ENCODE results near the gene NEK7.

NEK7 gene

GRCh38 chr1:198346178-198346577, 189.4 kb downstream of the NEK7 start:
- Histone ChIP-seq H3K4me1 (ENCODE audit: insufficient read depth, insufficient read length) (no peaks in the 10 kb centered on the region), H3K9ac (ENCODE audit: insufficient read length, low read depth) (no peak overlapping the region), H3K27me3 (ENCODE audit: insufficient read depth, insufficient read length) (no peaks in the 10 kb centered on the region), H3K4me3 (ENCODE audit: insufficient read length, low read depth) (no peak overlapping the region), H3K36me3 (ENCODE audit: insufficient read depth, insufficient read length, low read length) (no peaks in the 10 kb centered on the region), H3K9me3 (ENCODE audit: insufficient read depth, low read length) (no peaks in the 10 kb centered on the region)
- no peak for TF ChIP-seq ZNF274 (IDR thresholded peaks at IDR 0.05; ENCODE audit: low read depth, low read length)
- TF ChIP-seq YY1 (IDR thresholded peaks at IDR 0.05; ENCODE audit: insufficient read depth, insufficient read length), result no peak
- no peak for TF ChIP-seq SUZ12 (IDR thresholded peaks at IDR 0.05; ENCODE audit: extremely low read depth, insufficient read depth, insufficient read length)
- no peak for DNase-seq (ENCODE audit: low read depth, low spot score)

- no peak for DNase-seq (ENCODE audit: low read depth, low spot score)
- Histone ChIP-seq H3K9me3 (ENCODE audit: insufficient read depth, low read length) (no peaks in the 10 kb centered on the region), H3K36me3 (ENCODE audit: insufficient read depth, insufficient read length, low read length) (no peaks in the 10 kb centered on the region), H3K4me1 (ENCODE audit: insufficient read depth, insufficient read length) (no peaks in the 10 kb centered on the region), H3K27me3 (ENCODE audit: insufficient read depth, insufficient read length) (no peaks in the 10 kb centered on the region), H3K9ac (ENCODE audit: insufficient read length, low read depth) (no peak overlapping the region), H3K4me3 (ENCODE audit: insufficient read length, low read depth) (no peak overlapping the region)
- TF ChIP-seq SUZ12 (IDR thresholded peaks at IDR 0.05; ENCODE audit: extremely low read depth, insufficient read depth, insufficient read length) (no peak), YY1 (IDR thresholded peaks at IDR 0.05; ENCODE audit: insufficient read depth, insufficient read length) (no peak), ZNF274 (IDR thresholded peaks at IDR 0.05; ENCODE audit: low read depth, low read length) (no peak)
Measured at GRCh38 chr1:198350456-198350855, 193.7 kb downstream of the NEK7 start.

- H3K9me3 ChIP-seq (ENCODE audit: insufficient read depth, low read length), result no peaks in the 10 kb centered on the region
- TF ChIP-seq ZNF274 (IDR thresholded peaks at IDR 0.05; ENCODE audit: low read depth, low read length), result no peak
- no peak for TF ChIP-seq YY1 (IDR thresholded peaks at IDR 0.05; ENCODE audit: insufficient read depth, insufficient read length)
- TF ChIP-seq SUZ12 (IDR thresholded peaks at IDR 0.05; ENCODE audit: extremely low read depth, insufficient read depth, insufficient read length), result no peak
- no peak overlapping the region for H3K4me3 ChIP-seq (ENCODE audit: insufficient read length, low read depth)
- DNase-seq (ENCODE audit: low read depth, low spot score), result no peak
- H3K4me1 ChIP-seq (ENCODE audit: insufficient read depth, insufficient read length), result no peaks in the 10 kb centered on the region
- H3K36me3 ChIP-seq (ENCODE audit: insufficient read depth, insufficient read length, low read length), result no peaks in the 10 kb centered on the region
- no peaks in the 10 kb centered on the region for H3K27me3 ChIP-seq (ENCODE audit: insufficient read depth, insufficient read length)
- H3K9ac ChIP-seq (ENCODE audit: insufficient read length, low read depth), result no peak overlapping the region
Measured at GRCh38 chr1:198352975-198353695, 196.3 kb downstream of the NEK7 start.

- no peaks in the 10 kb centered on the region for H3K4me1 ChIP-seq (ENCODE audit: insufficient read depth, insufficient read length)
- no peak overlapping the region for H3K9ac ChIP-seq (ENCODE audit: insufficient read length, low read depth)
- no peaks in the 10 kb centered on the region for H3K36me3 ChIP-seq (ENCODE audit: insufficient read depth, insufficient read length, low read length)
- DNase-seq (ENCODE audit: low read depth, low spot score), result no peak
- H3K9me3 ChIP-seq (ENCODE audit: insufficient read depth, low read length), result no peaks in the 10 kb centered on the region
- TF ChIP-seq YY1 (IDR thresholded peaks at IDR 0.05; ENCODE audit: insufficient read depth, insufficient read length) (no peak), SUZ12 (IDR thresholded peaks at IDR 0.05; ENCODE audit: extremely low read depth, insufficient read depth, insufficient read length) (no peak), ZNF274 (IDR thresholded peaks at IDR 0.05; ENCODE audit: low read depth, low read length) (no peak)
- H3K27me3 ChIP-seq (ENCODE audit: insufficient read depth, insufficient read length), result no peaks in the 10 kb centered on the region
- no peak overlapping the region for H3K4me3 ChIP-seq (ENCODE audit: insufficient read length, low read depth)
Measured at GRCh38 chr1:198357937-198358336, 201.1 kb downstream of the NEK7 start.

- Histone ChIP-seq H3K4me3 (ENCODE audit: insufficient read length, low read depth) (no peak overlapping the region), H3K9me3 (ENCODE audit: insufficient read depth, low read length) (no peaks in the 10 kb centered on the region), H3K9ac (ENCODE audit: insufficient read length, low read depth) (no peak overlapping the region), H3K27me3 (ENCODE audit: insufficient read depth, insufficient read length) (no peaks in the 10 kb centered on the region), H3K4me1 (ENCODE audit: insufficient read depth, insufficient read length) (no peaks in the 10 kb centered on the region), H3K36me3 (ENCODE audit: insufficient read depth, insufficient read length, low read length) (no peaks in the 10 kb centered on the region)
- DNase-seq (ENCODE audit: low read depth, low spot score), result no peak
- TF ChIP-seq ZNF274 (IDR thresholded peaks at IDR 0.05; ENCODE audit: low read depth, low read length), result no peak
- TF ChIP-seq YY1 (IDR thresholded peaks at IDR 0.05; ENCODE audit: insufficient read depth, insufficient read length), result no peak
- no peak for TF ChIP-seq SUZ12 (IDR thresholded peaks at IDR 0.05; ENCODE audit: extremely low read depth, insufficient read depth, insufficient read length)
Measured at GRCh38 chr1:198359024-198359653, 202.3 kb downstream of the NEK7 start.

GRCh38 chr1:198360208-198360729, 203.5 kb downstream of the NEK7 start:
- no peak for DNase-seq (ENCODE audit: low read depth, low spot score)
- Histone ChIP-seq H3K9me3 (ENCODE audit: insufficient read depth, low read length) (no peaks in the 10 kb centered on the region), H3K4me3 (ENCODE audit: insufficient read length, low read depth) (no peak overlapping the region), H3K27me3 (ENCODE audit: insufficient read depth, insufficient read length) (no peaks in the 10 kb centered on the region), H3K9ac (ENCODE audit: insufficient read length, low read depth) (no peak overlapping the region), H3K4me1 (ENCODE audit: insufficient read depth, insufficient read length) (no peaks in the 10 kb centered on the region), H3K36me3 (ENCODE audit: insufficient read depth, insufficient read length, low read length) (no peaks in the 10 kb centered on the region)
- no peak for TF ChIP-seq ZNF274 (IDR thresholded peaks at IDR 0.05; ENCODE audit: low read depth, low read length)
- TF ChIP-seq SUZ12 (IDR thresholded peaks at IDR 0.05; ENCODE audit: extremely low read depth, insufficient read depth, insufficient read length), result no peak
- no peak for TF ChIP-seq YY1 (IDR thresholded peaks at IDR 0.05; ENCODE audit: insufficient read depth, insufficient read length)

- no peak for TF ChIP-seq SUZ12 (IDR thresholded peaks at IDR 0.05; ENCODE audit: extremely low read depth, insufficient read depth, insufficient read length)
- TF ChIP-seq YY1 (IDR thresholded peaks at IDR 0.05; ENCODE audit: insufficient read depth, insufficient read length), result no peak
- no peak for TF ChIP-seq ZNF274 (IDR thresholded peaks at IDR 0.05; ENCODE audit: low read depth, low read length)
- no peak for DNase-seq (ENCODE audit: low read depth, low spot score)
- Histone ChIP-seq H3K4me3 (ENCODE audit: insufficient read length, low read depth) (no peak overlapping the region), H3K4me1 (ENCODE audit: insufficient read depth, insufficient read length) (no peaks in the 10 kb centered on the region), H3K9me3 (ENCODE audit: insufficient read depth, low read length) (no peaks in the 10 kb centered on the region), H3K9ac (ENCODE audit: insufficient read length, low read depth) (no peak overlapping the region), H3K36me3 (ENCODE audit: insufficient read depth, insufficient read length, low read length) (no peaks in the 10 kb centered on the region), H3K27me3 (ENCODE audit: insufficient read depth, insufficient read length) (no peaks in the 10 kb centered on the region)
Measured at GRCh38 chr1:198361237-198361767, 204.5 kb downstream of the NEK7 start.

Measured in NT2/D1 (cell line).